Peyer's patch (tissue), 4 donors: ENCODE data around the gene E2F4.

ENCODE experiments used
- POLR2A ChIP-seq, 2 donors: fragments of 450-650 bp; IDR thresholded peaks; one replicate each; pipeline ENCODE4 v1.5.1; 2017; ENCODE audit warnings: antibody characterized with exemption in 2 of 2, mild to moderate bottlenecking in 2 of 2, moderate library complexity in 2 of 2
- TF ChIP-seq, protein P1 (sequence below), 6 experiments: fragments of 450-650 bp in 4 of 6; fragments of 200-600 bp in 2 of 6; sonication (generic) in 1 of 6; IDR thresholded peaks; one replicate each; pipeline ENCODE4 v1.5.1; 2017 to 2019; ENCODE audit warnings: antibody characterized with exemption in 6 of 6, mild to moderate bottlenecking in 3 of 6, moderate library complexity in 1 of 6

DNA sequence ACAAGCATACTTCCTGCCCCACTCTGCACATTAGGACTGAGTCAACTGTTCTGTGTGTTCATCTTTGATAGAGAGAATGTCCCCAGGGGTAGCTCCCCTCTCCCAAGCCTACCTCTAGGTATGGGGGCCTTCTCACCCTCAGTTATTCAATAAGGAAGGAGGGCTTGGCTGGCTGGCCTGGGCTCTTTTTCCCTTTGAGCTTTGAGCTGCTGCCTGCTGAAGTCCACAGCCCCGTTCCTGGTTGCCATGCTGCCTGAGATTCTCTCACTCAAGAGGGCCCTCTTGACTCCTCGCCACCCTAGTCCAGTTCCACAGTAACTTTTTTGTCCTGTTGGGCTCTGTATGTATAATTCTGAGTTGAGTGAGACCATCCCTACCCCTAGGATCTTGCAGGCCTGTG lies 46.2 kb upstream of the E2F4 start:
- TF ChIP-seq, protein P1, sequence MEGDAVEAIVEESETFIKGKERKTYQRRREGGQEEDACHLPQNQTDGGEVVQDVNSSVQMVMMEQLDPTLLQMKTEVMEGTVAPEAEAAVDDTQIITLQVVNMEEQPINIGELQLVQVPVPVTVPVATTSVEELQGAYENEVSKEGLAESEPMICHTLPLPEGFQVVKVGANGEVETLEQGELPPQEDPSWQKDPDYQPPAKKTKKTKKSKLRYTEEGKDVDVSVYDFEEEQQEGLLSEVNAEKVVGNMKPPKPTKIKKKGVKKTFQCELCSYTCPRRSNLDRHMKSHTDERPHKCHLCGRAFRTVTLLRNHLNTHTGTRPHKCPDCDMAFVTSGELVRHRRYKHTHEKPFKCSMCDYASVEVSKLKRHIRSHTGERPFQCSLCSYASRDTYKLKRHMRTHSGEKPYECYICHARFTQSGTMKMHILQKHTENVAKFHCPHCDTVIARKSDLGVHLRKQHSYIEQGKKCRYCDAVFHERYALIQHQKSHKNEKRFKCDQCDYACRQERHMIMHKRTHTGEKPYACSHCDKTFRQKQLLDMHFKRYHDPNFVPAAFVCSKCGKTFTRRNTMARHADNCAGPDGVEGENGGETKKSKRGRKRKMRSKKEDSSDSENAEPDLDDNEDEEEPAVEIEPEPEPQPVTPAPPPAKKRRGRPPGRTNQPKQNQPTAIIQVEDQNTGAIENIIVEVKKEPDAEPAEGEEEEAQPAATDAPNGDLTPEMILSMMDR (IDR thresholded peaks at IDR 0.05): no peak
- TF ChIP-seq POLR2A (IDR thresholded peaks at IDR 0.05): no peak
